GM20000 (cell line): ENCODE results near the gene XPO4.

ENCODE experiments used
- DNase-seq: peaks from one replicate; pipeline ENCODE4 v3.0.0; 2012; ENCODE audit warnings: low spot score
- TF ChIP-seq, protein P1 (sequence below): IDR thresholded peaks from 2 replicates; pipeline ENCODE4 v1.5.1; 2012; ENCODE audit warnings: mild to moderate bottlenecking, control low read depth; ENCODE audit errors: extremely low read depth, missing control alignments

XPO4 gene

DNA sequence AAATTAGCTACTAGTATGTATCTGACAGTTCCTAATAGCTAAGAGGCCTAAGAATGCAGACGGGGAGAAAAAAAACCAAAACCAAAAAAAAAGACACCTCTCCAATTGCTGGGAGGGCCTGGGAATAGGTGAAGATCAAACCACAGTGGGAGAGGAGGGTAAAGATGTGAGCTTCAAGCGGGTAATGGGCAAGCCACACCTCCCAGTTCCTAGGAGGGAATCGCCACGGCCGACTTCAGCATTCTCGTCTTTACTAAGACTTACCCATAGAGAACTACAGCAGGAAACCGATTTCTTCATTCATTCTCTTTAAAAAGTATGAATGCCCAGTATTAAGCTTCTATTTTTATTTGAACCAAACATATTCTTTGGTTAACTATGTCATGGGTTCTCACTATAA is 123.1 kb downstream of the XPO4 start:
- no peak for DNase-seq
- TF ChIP-seq, protein P1, sequence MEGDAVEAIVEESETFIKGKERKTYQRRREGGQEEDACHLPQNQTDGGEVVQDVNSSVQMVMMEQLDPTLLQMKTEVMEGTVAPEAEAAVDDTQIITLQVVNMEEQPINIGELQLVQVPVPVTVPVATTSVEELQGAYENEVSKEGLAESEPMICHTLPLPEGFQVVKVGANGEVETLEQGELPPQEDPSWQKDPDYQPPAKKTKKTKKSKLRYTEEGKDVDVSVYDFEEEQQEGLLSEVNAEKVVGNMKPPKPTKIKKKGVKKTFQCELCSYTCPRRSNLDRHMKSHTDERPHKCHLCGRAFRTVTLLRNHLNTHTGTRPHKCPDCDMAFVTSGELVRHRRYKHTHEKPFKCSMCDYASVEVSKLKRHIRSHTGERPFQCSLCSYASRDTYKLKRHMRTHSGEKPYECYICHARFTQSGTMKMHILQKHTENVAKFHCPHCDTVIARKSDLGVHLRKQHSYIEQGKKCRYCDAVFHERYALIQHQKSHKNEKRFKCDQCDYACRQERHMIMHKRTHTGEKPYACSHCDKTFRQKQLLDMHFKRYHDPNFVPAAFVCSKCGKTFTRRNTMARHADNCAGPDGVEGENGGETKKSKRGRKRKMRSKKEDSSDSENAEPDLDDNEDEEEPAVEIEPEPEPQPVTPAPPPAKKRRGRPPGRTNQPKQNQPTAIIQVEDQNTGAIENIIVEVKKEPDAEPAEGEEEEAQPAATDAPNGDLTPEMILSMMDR = no peak

DNA sequence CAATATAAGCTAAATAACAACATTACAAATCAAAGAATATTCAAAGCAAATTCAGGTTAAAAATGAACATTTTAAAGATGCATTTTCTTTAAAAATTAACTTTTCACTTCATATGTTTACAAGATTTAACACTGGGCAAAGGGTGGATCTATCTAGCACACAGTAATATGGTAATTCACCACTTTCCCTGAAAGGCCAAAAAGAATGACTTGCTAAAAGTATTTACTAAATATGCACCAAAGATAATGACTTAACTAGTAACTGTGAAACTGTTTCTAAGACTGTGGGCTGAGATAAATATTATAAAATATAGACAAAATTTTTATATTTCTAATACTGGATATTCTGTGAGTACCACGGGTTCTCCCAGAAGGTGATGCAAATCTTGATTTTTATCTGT is 124.2 kb downstream of the XPO4 start:
- TF ChIP-seq, protein P1 = no peak
- DNase-seq = no peak

DNA sequence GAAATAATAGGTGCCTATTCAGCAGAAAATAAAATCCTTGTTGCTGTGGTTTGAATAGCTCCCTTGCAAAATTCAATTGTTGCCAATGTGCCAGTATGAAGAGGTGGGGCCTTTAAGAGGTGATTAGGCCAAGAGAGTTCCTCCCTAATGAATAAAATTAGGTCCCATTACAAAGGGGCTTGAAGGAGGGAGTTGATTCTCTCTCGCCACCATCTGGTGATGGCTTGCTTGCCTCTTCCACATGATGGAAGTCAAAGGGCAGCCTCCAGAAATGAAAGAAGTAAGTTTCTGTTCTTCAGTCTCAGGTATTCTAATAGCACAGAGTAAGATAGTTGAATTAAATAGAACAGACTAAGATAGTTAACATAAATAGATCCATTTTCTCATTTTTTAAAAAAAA is 125.8 kb downstream of the XPO4 start:
- no peak for DNase-seq
- TF ChIP-seq, protein P1 = no peak

DNA sequence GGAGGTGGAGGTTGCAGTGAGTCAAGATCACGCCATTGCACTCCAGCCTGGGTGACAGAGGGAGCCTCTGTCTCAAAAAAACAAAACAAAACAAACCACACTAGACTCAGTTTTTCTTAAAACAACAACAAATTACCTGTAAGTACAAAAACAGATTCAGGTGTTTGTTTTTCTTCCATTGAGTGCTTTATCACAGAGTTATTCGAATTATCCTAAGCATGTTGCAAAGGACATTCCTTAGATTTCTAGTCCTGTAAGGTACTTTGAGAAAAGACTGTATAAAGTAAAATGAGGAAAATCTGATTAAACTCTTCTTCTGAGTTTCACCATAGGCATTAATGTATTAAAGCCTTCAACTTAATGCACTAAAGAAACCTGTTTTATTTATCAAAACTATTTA is 126.6 kb downstream of the XPO4 start:
- TF ChIP-seq, protein P1 = no peak
- DNase-seq = no peak

DNA sequence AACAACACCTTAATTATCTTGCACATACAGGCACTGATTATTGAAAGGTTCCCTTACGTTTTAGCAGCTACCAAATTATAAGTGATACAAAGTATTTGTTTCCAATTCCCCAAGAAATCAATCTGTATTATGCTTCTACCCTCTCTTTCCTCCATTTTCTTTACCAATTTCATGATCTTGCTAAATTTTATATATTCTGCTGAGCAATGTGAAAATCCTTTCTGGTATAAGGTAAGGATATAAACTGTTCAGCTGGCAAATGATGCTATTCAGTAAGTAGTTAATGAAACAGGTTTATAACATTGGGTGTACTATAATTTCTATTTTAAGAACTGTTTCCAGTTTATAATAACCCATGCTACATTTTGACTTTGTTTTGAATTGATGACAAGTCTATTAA is 127.8 kb downstream of the XPO4 start:
- TF ChIP-seq, protein P1 = no peak
- DNase-seq = no peak

DNA sequence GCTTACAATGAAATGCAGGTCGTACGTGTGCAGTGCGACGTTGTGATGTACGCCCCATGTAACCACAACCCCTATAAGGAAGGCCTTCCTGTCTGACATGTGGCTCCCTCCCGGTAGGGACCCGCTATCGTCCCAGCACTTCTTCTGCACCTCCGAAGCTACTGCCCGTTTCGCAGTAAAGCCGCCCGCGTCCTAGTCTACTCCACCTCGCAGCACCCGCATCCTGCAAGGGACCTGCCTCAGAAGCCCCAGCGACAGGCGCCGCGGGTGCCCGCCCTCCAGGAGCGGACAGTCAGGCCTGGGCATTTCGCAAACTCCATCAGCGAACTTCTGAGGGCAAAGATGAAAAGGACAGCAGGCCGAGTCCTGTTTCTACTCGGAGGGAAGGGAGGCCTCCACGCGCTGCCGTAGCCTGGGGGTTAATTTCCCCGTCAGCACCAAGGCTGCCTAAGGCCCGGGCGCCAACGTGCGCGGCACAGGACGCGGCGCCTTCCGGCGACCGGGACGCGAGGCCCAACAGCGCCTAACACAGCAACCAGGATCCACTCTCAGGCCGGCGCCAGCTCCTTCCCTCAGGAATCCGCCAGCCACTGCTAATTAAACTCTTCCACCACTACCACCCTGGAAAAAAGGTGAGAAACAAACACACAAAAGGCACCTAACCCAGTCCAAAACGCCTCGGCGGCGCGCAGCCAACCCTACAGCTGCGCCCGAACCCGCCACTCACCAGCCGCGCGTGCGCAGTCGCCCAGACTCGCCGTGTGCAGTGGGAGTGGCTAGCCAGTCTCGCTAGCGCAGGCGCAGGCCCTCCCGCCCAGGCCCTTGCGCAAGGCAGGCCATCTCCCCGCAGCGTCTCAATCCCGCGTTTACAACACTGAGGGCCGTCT is 129.1 kb downstream of the XPO4 start, which contains the start of gene EEF1AKMT1:
EEF1AKMT1 (minus strand) TSS at position 768 of the 887 bp plus-strand sequence. CDS start 16,363 bp downstream, outside the sequence.
- peak; percentile 90 for DNase-seq
- TF ChIP-seq, protein P1 = no peak

DNA sequence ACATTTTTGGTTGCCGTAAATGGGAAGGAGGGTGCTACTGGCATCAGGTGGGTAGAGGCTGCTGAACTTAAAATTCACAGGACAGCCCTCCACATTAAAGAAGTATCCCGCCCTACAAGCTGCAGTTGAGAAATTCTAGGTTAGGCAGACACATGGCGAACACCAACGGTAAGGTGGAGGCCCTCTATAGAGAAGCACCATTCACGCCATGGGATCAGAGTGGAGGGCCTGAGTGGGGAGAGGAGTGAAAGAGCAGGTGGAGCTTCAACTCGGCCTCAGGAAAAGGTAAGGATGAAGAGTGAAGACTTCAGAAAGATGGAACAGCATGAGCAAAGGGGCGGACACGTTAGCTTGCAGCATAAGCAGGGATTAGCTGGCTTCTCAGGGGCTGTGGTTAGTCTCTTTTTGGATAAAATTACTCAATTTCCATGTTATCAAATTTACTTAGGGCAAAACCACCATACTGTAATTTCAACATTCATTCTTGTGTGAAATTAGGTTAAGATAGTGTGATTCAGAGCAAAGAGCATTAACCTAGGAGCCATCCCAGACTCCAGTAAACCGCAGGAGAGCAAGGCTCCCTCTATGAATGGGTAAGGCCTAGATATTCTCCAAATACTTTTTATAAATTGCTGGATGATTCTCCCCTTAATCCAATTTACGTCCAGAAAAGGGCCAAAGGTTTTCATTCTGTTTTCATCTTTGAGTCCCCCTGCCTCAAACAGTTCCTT is 130.0 kb downstream of the XPO4 start:
- TF ChIP-seq, protein P1 = no peak
- DNase-seq = no peak
